NCI-H345 (cell line): ENCODE measurements around the gene SLC16A3.

Experiments
- DNase-seq: peaks from one replicate; lab custom pipeline; 2025; lab: John Stamatoyannopoulos, UW

The SLC16A3 gene

DNA sequence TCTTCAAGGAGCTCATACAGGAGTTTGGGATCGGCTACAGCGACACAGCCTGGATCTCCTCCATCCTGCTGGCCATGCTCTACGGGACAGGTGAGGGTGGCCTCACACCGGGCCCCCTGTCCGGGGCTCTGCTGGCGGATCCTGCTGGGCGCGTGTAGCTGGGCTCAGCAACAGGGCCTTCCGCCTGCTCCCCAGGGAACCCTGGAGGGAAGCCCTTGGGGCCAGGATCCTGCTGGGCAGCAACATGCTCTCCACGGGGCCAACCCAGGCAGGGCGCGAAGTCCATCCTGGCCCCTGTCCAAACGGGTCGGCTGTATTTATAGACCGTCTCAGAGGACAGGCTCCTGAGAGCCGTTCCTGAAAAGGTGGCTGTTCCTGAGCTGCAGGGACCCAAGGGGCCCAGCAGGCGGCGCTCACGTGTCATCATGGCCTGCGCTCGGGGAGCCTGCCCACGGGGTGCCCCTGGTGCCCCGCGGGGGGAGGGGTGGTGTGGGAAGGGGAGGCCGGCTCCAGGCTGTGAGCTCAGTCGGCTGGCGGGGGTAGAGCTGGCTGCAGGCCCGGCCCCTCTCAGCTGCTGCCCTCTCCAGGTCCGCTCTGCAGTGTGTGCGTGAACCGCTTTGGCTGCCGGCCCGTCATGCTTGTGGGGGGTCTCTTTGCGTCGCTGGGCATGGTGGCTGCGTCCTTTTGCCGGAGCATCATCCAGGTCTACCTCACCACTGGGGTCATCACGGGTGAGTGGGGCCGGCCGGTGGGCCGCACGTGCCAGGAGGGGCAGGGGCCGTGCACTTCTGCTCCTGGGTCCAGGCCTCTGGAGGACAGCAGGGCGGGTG is 7.5 kb downstream of the SLC16A3 start:
- peak; percentile 95 for DNase-seq

DNA sequence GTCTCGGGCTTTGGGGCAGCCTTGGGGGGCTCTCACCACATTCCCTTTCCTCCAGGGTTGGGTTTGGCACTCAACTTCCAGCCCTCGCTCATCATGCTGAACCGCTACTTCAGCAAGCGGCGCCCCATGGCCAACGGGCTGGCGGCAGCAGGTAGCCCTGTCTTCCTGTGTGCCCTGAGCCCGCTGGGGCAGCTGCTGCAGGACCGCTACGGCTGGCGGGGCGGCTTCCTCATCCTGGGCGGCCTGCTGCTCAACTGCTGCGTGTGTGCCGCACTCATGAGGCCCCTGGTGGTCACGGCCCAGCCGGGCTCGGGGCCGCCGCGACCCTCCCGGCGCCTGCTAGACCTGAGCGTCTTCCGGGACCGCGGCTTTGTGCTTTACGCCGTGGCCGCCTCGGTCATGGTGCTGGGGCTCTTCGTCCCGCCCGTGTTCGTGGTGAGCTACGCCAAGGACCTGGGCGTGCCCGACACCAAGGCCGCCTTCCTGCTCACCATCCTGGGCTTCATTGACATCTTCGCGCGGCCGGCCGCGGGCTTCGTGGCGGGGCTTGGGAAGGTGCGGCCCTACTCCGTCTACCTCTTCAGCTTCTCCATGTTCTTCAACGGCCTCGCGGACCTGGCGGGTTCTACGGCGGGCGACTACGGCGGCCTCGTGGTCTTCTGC is 8.4 kb downstream of the SLC16A3 start:
- no peak for DNase-seq

DNA sequence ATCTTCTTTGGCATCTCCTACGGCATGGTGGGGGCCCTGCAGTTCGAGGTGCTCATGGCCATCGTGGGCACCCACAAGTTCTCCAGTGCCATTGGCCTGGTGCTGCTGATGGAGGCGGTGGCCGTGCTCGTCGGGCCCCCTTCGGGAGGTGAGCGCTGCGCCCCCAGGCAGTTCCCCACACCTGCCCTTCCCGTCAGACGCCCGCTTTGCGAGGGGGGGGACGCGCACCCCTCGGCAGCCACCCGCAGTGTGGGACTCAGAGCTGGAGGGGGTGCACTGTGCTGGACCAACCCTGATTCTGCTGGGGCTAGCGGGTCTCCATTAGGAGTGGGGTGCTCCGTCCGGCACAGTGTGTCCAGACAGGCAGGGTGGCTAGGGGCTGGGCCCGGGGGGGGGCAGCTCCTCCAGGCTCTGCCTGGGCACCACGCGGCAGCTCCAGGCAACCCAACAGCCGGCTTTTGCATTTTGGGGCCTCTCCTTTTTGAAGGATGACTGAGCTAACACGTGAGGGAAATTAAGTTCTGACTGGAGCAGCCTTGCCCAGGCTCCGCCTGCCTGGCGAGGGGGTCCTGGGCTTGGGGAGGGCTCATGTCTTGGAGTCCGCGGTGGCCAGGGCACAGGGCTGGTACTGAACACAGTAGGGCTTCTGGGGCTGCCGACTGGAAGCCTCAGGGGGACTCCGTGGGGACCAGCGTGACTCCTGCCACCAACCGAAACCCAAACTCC is 9.1 kb downstream of the SLC16A3 start:
- DNase-seq, result no peak

DNA sequence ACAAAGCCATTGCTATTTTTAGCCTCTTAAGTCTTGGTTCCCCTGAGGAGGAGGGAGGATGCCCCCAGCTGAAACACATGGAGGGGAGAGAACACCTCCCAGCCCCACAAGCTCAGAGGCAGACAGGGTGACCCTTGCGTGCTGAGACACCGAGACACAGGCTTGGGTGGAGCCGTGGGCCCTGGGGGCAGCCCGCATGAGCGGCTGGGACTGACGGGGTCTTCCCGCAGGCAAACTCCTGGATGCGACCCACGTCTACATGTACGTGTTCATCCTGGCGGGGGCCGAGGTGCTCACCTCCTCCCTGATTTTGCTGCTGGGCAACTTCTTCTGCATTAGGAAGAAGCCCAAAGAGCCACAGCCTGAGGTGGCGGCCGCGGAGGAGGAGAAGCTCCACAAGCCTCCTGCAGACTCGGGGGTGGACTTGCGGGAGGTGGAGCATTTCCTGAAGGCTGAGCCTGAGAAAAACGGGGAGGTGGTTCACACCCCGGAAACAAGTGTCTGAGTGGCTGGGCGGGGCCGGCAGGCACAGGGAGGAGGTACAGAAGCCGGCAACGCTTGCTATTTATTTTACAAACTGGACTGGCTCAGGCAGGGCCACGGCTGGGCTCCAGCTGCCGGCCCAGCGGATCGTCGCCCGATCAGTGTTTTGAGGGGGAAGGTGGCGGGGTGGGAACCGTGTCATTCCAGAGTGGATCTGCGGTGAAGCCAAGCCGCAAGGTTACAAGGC is 9.8 kb downstream of the SLC16A3 start:
- no peak for DNase-seq

DNA sequence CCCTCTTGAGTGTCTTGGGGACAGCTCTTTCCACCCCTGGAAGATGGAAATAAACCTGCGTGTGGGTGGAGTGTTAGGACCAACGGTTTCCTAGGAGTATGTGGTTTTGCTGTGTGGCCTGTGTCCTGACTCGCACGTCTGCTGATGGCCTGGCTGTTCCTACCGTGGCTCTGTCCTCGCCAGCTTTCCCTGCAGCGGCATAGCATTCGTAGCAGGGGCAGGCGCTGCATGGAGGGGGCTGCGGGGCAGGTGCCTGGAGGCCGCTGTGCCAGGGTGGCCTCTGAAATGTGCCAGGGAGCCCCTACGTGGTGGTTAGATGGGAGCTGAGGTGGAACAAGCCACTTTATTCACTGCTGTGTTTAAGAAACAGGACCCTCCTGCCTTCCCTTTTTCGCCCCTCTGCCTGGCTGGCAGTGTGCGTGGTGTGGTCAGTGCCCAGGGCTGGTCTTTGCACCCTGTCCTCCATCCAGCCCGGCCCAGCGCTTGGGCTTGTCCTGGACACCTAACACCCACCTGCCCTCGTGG is 10.6 kb downstream of the SLC16A3 start:
- DNase-seq, result no peak

DNA sequence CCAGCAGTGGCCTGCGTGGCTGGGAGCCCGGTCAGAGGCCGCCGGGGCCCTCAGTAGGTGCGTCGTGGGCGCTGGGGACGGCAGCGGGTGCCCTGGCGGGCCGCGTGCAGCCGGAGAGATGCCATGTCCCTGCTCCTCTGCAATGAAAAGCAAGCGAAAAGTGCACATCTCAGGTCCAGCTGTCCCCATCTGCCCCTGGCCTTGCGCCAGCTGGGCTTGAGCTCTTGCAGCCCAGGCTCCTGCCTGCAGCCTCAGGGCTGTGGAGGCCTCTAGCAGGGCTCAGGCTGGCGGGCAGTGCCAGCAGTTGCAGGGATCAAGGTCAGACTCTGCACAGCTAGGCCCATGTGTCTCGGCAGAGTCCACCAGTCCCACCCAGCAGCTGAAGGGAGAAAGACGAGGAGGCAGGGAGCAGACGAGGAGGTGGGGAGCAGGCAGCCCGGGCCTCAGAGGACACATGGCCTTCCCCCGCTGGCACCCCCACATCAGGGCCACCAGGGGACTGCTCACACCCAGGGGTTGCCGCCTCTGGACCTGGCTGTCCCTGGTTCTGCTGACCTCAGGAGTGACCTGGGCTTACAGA is 11.2 kb downstream of the SLC16A3 start:
- DNase-seq, result no peak

DNA sequence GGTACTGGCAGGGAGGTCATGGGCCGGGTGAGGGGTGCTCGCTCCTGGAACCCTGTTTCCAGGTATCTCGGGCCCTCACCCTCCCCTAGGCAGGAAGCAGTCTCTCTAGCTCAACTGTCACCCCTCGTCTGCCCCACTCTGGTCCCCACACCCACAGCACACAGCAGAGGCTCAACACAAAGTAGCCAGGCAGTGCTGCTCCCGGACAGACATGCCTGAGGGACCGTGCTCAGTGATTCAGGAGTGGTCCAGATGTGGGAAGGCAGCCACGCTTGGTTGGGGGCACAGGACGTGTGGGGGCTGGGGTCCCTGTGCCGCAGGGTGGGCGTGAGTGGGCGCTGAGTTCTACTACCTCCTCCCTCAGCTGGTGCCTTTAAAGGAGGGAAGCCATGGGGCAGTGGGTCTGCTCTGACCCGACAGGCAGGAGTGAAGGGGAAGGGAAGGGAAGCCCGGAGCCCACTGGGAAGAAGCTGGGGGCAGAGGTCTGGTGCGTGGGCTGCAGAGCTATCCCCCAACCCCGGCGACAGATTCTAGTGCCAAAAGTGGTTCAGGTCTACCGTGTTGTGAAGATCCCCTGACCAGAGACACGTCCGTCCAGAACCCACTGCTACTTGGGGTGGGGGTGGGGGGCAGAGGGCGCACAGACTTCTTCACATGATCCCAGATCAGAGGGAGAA is 11.8 kb downstream of the SLC16A3 start:
- no peak for DNase-seq

DNA sequence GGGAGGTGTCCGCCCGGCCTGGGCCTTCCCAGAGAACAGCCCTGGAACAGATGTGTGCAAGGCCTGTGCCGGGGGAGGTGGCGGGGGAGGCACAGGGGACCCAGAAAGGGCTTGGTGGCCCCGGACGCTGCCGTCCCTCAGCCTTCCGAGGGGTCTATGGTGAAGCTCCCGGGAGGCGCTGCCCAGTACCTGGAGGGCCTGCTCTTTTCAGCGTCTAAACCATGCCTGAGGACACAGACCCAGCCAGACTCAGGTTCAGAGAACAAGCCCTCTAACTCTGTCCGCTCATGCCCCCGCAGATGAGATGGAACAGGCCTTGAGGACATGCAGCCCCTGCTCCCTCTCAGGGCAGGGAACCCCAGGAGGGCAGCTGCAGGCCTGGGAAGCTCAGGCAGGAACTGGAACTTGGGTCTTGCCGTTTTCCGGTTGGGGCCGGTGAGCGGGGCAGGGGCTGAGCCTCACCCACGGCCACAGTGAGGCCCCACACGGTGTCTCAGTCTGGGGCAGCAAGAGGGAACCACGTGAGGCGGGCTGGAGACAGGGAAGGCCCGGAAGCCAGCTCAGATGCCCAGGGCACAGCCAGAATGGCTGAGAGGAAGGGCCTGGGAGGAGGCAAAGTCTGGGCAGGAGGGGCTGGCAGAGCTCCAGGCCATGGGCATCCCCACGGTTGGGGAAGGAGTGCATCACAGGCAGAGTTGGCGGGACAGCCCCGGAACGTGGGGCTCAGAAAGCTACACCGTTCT is 12.5 kb downstream of the SLC16A3 start:
- no peak for DNase-seq

DNA sequence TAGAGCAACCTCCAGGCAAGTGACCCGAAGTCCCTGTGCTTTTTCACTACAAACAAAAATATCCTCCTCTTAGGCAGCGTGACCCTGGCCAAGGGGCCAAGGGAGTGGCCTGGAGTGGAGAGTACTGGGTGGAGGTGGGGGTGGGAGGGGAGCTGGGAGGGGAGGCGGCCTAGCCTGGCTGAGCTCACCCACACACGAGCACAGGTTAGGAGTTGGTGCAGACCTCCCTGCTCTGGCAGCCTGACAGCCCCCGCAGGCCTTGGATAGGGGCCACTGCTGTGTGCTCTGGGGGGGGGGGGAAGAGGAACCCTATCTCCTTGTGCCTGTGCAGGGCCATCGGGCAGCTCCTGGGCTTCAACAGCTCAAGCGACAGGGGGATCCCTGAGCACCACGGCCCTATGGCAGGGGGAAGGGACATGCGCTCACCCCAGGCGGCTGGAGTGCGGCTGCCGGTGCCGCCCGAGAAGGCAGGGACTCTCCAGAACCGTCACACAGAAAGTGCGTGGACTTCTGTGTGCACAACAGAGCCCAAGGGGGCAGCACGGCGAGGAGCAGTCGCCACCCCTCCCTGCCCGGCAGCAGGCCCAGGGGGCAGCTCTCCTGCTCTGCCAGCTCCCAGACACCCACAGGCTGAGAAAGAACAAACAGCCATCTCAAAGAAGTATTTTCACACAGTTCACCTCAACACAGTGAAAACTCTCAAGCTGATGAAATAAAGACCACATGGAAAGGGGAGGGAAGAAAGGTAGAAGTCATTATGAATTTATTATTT is 13.3 kb downstream of the SLC16A3 start:
- no peak for DNase-seq

DNA sequence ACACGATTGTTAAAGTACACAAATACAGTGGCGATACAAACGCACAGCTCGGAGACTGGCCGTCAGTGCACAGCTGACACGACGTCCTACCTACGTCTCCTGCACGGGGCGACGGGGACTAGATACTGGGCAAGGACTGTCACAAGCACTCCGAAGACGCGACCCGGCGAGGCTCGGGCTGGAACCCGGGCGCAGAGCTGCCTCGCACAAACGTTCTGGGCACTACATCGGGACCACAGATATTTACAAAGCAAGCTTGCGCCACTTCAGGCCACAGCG is 13.8 kb downstream of the SLC16A3 start:
- no peak for DNase-seq

DNA sequence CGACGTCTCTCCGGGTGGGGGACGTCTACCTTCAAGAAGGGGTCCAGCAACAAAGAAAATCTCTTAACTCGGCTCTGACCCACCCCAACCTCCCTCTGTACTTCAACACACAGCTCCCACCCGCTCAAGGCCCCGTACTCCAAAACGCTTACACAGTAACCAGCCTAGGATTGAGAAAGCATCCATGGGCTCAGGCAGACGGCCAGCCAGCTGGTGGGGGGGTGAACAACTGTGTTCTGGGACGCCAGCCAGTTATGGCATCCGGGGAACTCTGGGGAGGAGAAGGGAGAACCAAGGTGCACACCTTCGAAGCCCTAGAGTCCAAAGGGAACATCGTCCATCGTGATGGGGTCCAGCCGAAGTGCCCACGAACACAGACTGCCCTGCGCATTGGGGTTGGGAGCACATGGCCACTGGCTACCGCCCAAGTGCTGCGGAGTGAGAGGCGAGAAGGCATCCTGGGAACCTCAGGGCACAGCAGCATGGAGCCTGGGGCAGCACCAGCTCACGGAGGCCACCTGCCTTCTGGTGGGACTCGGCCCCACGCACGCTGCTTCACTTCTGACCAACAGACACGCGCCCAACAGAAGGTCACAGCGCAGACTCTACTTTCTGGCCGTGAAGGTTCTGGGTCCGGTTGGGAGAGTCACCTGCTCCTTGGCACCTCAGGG is 14.3 kb downstream of the SLC16A3 start:
- DNase-seq, result no peak

DNA sequence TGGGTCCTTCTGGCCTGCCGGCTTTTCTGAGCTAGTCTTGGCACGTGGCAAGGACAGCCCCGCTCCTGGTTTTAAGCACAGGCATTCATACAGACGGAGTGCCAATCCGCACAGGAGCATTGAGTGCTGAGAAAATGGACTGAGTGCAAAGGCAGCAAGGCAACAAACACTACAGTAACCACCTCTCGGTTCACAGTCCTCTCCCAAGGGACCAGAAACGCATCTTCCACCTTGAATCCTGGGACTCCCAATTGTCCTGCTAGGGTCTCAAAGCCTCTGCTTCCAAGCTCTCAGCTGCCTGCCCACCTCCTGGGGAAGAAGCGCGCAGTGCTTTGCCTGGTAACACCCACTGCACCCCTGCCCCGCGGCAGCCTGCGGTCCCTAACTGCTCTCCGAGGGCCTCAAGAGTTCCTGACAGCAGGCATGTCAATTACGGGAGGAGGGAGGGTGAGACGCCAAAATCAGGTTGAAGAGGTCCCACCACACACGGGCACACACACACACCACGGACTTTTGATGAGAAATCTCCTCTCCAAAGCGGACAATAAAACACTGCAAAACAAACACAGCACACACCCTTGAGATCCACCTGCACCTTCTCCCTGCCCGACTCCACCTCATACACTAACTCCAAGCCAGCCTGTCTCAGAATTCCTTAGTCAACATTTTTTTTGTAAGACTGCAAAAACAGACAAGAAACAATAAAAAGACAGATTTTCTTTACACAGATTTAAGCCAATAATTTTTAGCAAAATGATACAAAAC is 15.0 kb downstream of the SLC16A3 start:
- no peak for DNase-seq

DNA sequence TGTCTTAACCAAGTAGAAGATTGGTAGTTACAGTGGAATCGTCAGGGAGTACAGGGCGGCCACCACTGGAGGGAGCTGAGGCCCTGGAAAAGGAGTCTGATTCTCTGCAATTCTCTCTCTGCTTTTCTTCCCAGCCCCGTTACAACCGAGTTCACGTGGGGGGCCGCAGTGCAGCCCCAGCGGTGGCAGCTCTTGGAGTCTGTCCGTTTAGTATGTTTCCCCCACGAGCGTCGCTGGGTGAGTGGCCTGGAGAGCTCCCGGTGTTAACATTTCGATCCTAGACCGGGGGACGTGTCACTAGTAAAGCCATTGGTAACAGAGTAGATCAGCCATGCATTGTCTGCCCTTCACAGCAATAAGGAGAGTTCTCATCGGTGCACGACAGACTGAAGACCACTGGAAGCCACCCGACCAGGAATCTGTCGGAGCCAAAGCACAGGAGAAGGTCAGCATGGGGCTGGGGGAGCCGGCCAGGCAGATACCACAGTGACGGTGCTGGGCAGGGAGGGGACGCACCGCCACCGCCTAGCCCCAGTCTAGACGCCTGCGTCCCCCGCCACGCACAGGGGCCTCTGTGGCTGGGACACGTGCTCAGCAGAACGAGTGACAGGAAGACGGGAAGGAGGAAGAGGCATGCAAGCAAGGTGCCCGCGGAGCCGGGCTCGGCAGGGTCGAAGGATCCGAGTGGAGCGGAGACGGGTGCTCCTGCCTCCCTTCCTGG is 15.7 kb downstream of the SLC16A3 start:
- no peak for DNase-seq

DNA sequence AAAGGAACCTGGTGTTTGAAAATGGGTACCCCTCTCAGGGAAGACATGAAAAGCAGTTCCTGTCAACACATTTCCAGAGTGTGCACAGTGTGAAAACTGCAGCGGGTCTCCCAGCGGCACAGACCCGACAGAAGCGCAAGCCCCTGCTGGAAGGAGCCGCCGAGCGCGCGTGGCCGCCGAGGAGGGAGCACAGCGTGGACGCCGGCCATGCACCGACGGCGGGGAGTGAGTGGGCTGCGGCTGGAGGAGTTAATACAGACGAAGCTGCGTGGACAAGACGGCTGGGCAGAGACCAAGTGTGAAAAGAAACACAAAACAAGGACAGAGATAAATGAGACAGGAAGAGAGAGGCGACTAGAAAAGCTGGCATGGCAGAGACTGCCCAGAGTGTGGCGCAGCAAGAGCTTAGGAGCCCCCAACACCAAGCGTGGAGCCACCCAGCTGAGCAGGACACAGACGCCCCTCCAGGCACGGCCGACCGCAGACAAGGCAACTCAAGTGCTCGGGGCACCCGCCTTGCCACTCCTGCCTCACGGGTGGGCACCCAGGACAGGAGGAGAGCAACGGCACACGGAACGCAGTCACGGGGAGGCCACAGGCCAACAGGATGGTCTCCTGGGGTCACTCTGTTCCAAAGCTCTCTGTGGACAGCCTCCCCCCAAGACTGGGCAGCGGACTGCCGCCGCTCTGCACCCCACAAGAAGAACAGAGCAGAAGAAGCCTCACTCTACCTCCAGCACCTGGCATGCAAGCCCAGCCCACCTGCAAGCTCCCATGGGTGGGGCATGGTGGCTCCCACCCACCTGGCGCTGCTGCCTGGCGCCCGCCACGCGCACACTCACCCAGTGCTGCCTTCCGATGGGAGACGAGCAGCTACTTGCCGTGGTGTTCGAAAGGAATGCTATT is 16.5 kb downstream of the SLC16A3 start:
- DNase-seq, result no peak

DNA sequence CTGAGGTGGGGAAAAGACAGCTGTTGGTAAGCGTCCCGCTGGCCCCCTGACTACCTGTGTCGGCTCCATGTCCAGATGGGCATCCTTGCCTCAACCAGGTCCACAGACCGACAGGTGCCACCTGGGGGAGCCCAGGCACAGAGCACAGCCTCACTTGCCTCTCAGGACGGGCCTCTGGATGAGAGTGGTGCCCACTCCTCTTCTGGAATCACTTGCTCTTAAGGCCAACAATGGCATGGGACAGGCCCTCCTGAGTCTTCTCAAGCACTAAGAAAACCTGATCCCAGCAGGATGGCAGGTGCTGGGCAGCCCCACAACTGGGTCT is 17.2 kb downstream of the SLC16A3 start:
- DNase-seq, result no peak

DNA sequence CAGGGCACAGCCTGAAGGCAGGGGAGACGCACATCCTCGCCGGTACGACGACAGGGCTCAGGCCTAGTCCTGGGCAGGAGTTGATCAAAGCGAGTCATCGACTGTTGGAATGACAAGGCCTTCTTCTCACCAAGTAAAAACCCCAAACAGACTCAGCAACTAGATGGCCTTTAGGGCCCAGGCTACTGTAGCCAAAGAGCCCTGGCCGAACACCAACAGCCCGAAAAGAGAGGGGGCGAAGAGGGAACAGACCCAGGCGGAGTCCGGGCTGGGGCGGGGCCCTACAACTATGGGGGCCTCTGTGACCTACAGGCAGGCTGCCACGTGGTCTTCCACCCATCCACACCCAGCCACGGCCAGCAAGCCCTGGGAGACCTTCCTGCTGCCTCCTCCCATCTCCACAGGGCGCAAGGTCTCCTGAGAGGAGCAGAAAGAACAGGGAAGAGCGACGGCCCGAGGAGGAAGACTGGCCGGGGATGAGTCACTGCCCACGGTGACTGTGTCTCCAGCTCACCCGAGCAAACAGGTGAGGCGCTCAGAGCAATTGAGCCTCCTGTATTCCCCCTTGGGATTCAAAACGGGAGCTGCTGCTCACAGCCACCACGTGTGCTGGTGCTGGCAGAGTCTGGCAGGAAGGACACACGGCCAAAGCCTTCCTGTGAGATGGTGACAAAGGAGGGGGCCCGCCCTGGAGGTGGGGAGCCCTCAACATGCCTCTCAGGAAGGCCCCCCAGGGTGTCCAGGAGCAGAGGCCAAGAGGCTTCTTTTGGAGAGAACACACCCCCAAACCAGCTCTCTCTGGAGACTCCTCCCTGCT is 17.7 kb downstream of the SLC16A3 start:
- no peak for DNase-seq
